Right atrium auricular region (tissue), 2 donors: Measurements from ENCODE around the gene CELA1. TPM values are rescaled to one million over a fixed set of nuclear protein-coding genes. Genes with fewer than 3 reads are reported as not detected.

Experiments
- DNase-seq: peaks from one replicate; pipeline ENCODE4 v3.0.0-alpha.2; 2019; ENCODE audit warnings: low spot score
- H3K27ac ChIP-seq, 2 donors: fragments of 200-600 bp; sonication (generic); 1 replicate in 1 of 2; 2 replicates in 1 of 2; pipeline ENCODE4 v1.5.1; 2016 to 2019
- H3K27me3 ChIP-seq, 2 donors: fragments of 200-600 bp; sonication (generic); one replicate each; pipeline versions ENCODE4 v1.5.1 to v1.6.0; 2017 to 2019
- H3K36me3 ChIP-seq: fragments of 200-600 bp; sonication (generic); one replicate; pipeline ENCODE4 v1.5.1; 2016
- H3K4me1 ChIP-seq, 2 donors: fragments of 200-600 bp; sonication (generic); one replicate each; pipeline versions ENCODE4 v1.5.1 to v1.6.0; 2017 to 2019
- H3K4me3 ChIP-seq, 2 donors: fragments of 200-600 bp; sonication (generic); 1 replicate in 1 of 2; 2 replicates in 1 of 2; pipeline ENCODE4 v1.5.1; 2017 to 2019; ENCODE audit warnings: mild to moderate bottlenecking in 1 of 2, moderate library complexity in 1 of 2
- H3K9me3 ChIP-seq, 2 donors: fragments of 200-600 bp; sonication (generic); one replicate each; pipeline ENCODE4 v1.5.1; 2019
- total RNA-seq, 2 donors: library from RNA; depleted of rRNA; stranded (reverse); fragments of >200 nt; gene quantifications; one replicate each; pipeline ENCODE4 v1.1.0, GENCODE V29; 2016
- TF ChIP-seq, protein P1 (sequence below), 2 donors: fragments of 200-600 bp; sonication (generic); IDR thresholded peaks; one replicate each; pipeline ENCODE4 v1.5.1; 2019; ENCODE audit warnings: antibody characterized with exemption in 2 of 2

Gene CELA1
- total RNA-seq, 2 donors from 2014 or later, result not detected

DNA sequence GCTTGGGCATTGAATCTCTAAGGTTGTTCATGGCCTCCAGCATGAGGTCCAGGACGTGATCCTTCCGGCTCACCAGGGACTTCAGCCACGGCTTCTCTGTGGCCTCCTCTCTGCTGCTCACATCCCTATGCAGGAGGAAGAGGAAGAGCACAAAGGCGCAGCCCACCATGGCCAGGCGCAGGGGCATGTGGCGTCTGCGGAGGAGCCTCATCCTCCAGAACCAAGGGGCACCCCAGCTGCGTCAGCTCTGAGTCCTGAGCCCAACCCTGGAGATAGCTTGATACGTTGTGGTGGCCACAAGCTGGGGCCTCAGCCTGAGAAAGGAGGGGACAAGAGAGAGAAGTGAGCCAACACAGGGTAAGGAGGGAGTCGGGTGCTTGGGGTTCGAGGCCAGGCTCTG, 33.1 kb upstream of the CELA1 start:
- no peaks in the 10 kb centered on the region for H3K4me1 ChIP-seq
- DNase-seq, result no peak
- H3K9me3 ChIP-seq, result no peaks in the 10 kb centered on the region
- H3K4me3 ChIP-seq, result no peak overlapping the region
- TF ChIP-seq, protein P1, sequence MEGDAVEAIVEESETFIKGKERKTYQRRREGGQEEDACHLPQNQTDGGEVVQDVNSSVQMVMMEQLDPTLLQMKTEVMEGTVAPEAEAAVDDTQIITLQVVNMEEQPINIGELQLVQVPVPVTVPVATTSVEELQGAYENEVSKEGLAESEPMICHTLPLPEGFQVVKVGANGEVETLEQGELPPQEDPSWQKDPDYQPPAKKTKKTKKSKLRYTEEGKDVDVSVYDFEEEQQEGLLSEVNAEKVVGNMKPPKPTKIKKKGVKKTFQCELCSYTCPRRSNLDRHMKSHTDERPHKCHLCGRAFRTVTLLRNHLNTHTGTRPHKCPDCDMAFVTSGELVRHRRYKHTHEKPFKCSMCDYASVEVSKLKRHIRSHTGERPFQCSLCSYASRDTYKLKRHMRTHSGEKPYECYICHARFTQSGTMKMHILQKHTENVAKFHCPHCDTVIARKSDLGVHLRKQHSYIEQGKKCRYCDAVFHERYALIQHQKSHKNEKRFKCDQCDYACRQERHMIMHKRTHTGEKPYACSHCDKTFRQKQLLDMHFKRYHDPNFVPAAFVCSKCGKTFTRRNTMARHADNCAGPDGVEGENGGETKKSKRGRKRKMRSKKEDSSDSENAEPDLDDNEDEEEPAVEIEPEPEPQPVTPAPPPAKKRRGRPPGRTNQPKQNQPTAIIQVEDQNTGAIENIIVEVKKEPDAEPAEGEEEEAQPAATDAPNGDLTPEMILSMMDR (IDR thresholded peaks at IDR 0.05), result no peak
- H3K27ac ChIP-seq, result no peak overlapping the region
- no peaks in the 10 kb centered on the region for H3K27me3 ChIP-seq
- H3K36me3 ChIP-seq, result no peaks in the 10 kb centered on the region

DNA sequence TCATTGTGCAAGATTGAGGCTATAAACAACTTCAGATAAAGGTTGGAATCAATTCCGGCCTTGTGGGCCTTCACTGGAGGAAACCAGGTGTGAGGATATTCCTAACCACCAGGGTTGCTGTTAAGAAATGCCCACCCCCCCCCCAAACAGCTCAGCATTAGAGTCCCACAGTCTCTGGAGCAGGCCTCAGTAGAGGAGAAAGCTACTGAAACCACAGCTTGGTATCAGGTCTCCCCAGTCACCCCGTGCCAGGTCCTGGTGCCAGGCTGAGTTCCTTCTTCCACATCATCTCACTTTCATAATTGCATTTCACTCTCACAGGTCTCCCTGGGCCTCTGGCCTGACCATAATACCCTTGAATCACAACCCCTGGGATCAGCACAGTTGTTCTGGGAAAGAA, 32.3 kb upstream of the CELA1 start:
- Histone ChIP-seq H3K27ac (no peak overlapping the region), H3K4me1 (no peaks in the 10 kb centered on the region), H3K9me3 (no peaks in the 10 kb centered on the region), H3K27me3 (no peaks in the 10 kb centered on the region), H3K36me3 (no peaks in the 10 kb centered on the region), H3K4me3 (no peak overlapping the region)
- no peak for DNase-seq
- TF ChIP-seq, protein P1 (IDR thresholded peaks at IDR 0.05), result no peak

DNA sequence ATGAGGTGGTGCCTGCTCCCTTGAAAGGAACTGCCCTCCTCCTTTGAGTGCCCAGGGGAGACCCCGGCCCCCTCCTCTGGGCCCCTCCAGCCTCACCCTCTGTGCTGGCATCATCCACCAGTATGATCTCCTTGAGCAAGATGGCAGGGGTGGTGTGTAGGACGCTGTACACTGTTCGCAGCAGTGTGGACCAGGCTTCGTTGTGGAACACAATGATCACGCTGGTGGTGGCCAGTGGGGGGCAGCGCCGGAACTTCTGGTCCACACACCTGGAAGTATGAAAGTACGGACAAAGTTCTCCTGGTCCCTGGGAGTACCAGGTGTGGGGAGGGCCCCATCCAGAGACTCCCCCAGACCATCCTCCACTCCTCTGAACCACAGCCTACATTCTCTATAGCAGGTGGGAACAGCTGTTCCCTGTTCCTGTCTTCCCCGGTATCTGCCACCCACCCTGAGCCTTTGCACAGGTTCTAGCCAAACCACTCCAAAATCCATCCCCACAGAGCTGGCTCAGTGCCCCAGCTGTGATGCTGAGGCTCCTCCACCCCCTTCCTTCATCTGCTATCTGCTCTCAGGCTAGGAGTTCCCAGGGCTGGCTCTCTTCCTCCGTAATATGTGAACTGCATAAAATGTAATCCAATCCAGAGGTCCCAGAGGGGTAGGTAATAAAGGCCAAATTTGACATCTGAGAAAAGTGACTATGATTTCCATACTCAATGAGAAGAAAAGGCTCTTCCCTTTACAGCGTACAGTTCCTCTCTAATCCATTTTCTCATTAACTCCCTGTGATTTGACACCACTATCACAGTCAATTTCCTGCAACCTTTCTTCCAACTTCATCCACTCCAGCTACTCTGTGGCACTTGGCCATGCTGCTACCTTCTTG, 30.9 kb upstream of the CELA1 start:
- H3K9me3 ChIP-seq, result no peaks in the 10 kb centered on the region
- no peak overlapping the region for H3K4me3 ChIP-seq
- H3K36me3 ChIP-seq, result no peaks in the 10 kb centered on the region
- H3K27ac ChIP-seq, result no peak overlapping the region
- TF ChIP-seq, protein P1 (IDR thresholded peaks at IDR 0.05), result no peak
- no peak for DNase-seq
- no peaks in the 10 kb centered on the region for H3K4me1 ChIP-seq
- H3K27me3 ChIP-seq, result no peaks in the 10 kb centered on the region

DNA sequence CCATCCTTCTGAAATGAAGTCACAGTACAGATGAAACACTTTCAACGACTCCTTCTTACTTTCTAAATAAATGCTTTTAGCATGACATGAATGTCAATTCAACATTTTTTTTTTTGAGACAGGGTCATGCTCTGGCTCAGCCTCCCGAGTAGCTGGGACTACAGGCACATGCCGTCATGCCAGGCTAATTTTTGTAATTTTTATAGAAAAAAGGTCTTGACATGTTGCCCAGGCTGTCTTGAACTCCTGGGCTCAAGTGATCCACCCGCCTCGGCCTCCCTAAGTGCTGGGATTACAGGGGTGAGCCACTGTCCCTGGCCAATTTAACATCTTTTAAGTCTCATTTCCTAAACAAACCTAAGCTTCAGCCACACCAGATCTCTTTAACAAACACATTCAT, 28.4 kb upstream of the CELA1 start:
- no peaks in the 10 kb centered on the region for H3K36me3 ChIP-seq
- no peak overlapping the region for H3K4me3 ChIP-seq
- H3K4me1 ChIP-seq, result peaks cover 0 to 11% of the 10 kb centered on the region in 2 donors
- DNase-seq, result no peak
- H3K27me3 ChIP-seq, result no peaks in the 10 kb centered on the region
- no peak overlapping the region for H3K27ac ChIP-seq
- TF ChIP-seq, protein P1 (IDR thresholded peaks at IDR 0.05), result no peak
- H3K9me3 ChIP-seq, result no peaks in the 10 kb centered on the region

DNA sequence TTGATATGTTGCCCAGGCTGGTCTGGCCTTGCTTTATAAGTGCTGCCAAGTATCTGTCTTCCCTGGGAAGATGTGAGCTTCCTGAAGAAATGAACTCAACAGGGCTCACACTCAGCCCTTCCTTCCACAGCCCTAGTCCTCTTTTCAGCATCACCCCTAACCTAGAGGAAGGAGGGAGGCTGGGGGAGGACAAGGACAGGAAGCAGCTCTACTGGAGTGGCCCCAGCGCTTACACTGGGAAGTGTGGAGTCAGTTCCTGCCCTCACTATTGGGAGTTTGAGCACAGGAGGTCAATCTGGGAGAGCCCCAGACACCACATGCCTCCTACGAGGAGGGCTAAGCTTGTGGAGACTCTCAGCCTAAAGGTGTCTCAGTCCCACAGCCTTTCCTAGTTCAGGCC, 27.9 kb upstream of the CELA1 start:
- Histone ChIP-seq H3K36me3 (no peaks in the 10 kb centered on the region), H3K27me3 (no peaks in the 10 kb centered on the region), H3K27ac (no peak overlapping the region), H3K4me3 (no peak overlapping the region), H3K9me3 (no peaks in the 10 kb centered on the region), H3K4me1 (peaks cover 0 to 11% of the 10 kb centered on the region in 2 donors)
- no peak for DNase-seq
- TF ChIP-seq, protein P1 (IDR thresholded peaks at IDR 0.05), result no peak
